KMS-11 (cell line): Measurements from ENCODE around the gene ADCY4.

Experiments used
- H2AFZ ChIP-seq: fragments of 200-600 bp; sonication (generic); 2 replicates; pipeline ENCODE4 v1.6.1; 2016; ENCODE audit warnings: antibody characterized with exemption, mixed run types, low read depth
- H3K27ac ChIP-seq: fragments of 200-600 bp; sonication (generic); 2 replicates; pipeline ENCODE4 v1.6.1; 2016; ENCODE audit warnings: mild to moderate bottlenecking, mixed run types
- H3K27me3 ChIP-seq: fragments of 200-600 bp; sonication (generic); 2 replicates; pipeline ENCODE4 v1.6.1; 2017; ENCODE audit warnings: mild to moderate bottlenecking, low read depth, mixed run types, moderate library complexity; ENCODE audit not compliant: insufficient read depth
- H3K36me3 ChIP-seq: fragments of 200-600 bp; sonication (generic); 2 replicates; pipeline ENCODE4 v1.6.1; 2017; ENCODE audit warnings: mild to moderate bottlenecking, mixed run types; ENCODE audit not compliant: insufficient read depth
- H3K4me1 ChIP-seq: fragments of 200-600 bp; sonication (generic); 2 replicates; pipeline ENCODE4 v1.6.1; 2016; ENCODE audit warnings: mild to moderate bottlenecking, low read depth, mixed run types; ENCODE audit not compliant: poor library complexity, severe bottlenecking
- H3K4me2 ChIP-seq: fragments of 200-600 bp; sonication (generic); 2 replicates; pipeline ENCODE4 v1.7.0; 2016; ENCODE audit warnings: mild to moderate bottlenecking, mixed run types
- H3K4me3 ChIP-seq: fragments of 200-600 bp; sonication (generic); IDR thresholded peaks from 2 replicates; pipeline ENCODE4 v1.6.1; 2017; ENCODE audit warnings: low read depth, low read length, mixed read lengths; ENCODE audit not compliant: insufficient read depth
- H3K79me2 ChIP-seq: fragments of 200-600 bp; sonication (generic); 2 replicates; pipeline ENCODE4 v1.6.1; 2016; ENCODE audit warnings: low read depth, mixed run types; ENCODE audit not compliant: insufficient read depth
- H3K9ac ChIP-seq: fragments of 200-600 bp; sonication (generic); 2 replicates; pipeline ENCODE4 v1.6.1; 2016; ENCODE audit warnings: mild to moderate bottlenecking, mixed run types
- H4K20me1 ChIP-seq: fragments of 200-600 bp; sonication (generic); 2 replicates; pipeline ENCODE4 v1.6.1; 2016; ENCODE audit warnings: mild to moderate bottlenecking, mixed run types; ENCODE audit not compliant: insufficient read depth
- TF ChIP-seq, protein P1 (sequence below): fragments of 200-600 bp; sonication (generic); conservative IDR thresholded peaks from 2 replicates; pipeline ENCODE4 v1.6.1; 2017; ENCODE audit warnings: low read depth, mild to moderate bottlenecking, antibody characterized with exemption, low read length, moderate library complexity, mixed read lengths

The ADCY4 gene

DNA sequence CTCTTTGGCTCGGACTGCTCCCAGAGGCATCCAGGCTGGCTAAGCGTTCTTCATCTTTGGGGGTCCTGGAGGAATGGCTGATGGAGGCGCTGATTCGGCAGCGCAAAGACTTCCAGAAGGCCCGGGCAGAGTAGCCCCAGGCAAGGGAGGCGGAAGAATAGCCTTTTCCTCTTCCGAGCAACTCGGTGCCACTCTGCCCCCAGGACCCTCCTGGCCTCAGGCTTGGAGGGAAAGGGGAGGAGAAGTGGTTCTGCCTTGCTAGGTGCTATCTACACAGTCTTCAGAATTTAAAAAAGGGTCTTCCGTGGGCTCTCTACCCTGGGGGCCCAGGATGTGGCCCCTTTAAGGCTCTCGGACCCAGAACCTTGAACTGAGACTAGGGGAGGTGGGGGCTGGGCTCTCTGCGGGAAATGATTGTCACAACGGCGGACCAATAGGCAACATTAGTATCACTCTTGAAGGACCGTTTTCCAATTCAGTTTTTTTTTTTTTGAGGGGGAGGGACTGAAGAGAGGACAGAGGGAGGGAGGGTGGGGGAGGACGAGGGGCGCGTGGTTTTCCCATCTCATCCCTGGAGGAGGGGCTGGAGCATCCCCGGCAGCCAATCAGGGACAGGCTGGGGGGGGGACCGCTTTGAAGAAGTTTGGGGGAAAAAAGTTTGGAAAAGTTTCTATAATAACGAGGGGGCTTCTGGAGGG lies 32.8 kb upstream of the ADCY4 start, which contains the start of gene NFATC4:
Gene NFATC4 (plus strand): TSS at position 671 of the 698 bp plus-strand sequence. CDS start 157 bp downstream, outside the sequence.
- Histone ChIP-seq H3K4me2 (peak within 1 kb of the TSS; percentile 46), H4K20me1 (no peaks in the 10 kb centered on the region), H3K4me3 (no peak within 1 kb of the TSS), H2AFZ (peak within 1 kb of the TSS; percentile 88), H3K27me3 (no peaks in the 10 kb centered on the region), H3K36me3 (no peaks in the 10 kb centered on the region), H3K4me1 (peaks cover 14% of the 10 kb centered on the region), H3K9ac (peak within 1 kb of the TSS; percentile 37; the same call in 1 of the 2 replicates), H3K27ac (peak within 1 kb of the TSS; percentile 64), H3K79me2 (no peaks in the 10 kb centered on the region)
- TF ChIP-seq, protein P1, sequence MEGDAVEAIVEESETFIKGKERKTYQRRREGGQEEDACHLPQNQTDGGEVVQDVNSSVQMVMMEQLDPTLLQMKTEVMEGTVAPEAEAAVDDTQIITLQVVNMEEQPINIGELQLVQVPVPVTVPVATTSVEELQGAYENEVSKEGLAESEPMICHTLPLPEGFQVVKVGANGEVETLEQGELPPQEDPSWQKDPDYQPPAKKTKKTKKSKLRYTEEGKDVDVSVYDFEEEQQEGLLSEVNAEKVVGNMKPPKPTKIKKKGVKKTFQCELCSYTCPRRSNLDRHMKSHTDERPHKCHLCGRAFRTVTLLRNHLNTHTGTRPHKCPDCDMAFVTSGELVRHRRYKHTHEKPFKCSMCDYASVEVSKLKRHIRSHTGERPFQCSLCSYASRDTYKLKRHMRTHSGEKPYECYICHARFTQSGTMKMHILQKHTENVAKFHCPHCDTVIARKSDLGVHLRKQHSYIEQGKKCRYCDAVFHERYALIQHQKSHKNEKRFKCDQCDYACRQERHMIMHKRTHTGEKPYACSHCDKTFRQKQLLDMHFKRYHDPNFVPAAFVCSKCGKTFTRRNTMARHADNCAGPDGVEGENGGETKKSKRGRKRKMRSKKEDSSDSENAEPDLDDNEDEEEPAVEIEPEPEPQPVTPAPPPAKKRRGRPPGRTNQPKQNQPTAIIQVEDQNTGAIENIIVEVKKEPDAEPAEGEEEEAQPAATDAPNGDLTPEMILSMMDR, result no peak

DNA sequence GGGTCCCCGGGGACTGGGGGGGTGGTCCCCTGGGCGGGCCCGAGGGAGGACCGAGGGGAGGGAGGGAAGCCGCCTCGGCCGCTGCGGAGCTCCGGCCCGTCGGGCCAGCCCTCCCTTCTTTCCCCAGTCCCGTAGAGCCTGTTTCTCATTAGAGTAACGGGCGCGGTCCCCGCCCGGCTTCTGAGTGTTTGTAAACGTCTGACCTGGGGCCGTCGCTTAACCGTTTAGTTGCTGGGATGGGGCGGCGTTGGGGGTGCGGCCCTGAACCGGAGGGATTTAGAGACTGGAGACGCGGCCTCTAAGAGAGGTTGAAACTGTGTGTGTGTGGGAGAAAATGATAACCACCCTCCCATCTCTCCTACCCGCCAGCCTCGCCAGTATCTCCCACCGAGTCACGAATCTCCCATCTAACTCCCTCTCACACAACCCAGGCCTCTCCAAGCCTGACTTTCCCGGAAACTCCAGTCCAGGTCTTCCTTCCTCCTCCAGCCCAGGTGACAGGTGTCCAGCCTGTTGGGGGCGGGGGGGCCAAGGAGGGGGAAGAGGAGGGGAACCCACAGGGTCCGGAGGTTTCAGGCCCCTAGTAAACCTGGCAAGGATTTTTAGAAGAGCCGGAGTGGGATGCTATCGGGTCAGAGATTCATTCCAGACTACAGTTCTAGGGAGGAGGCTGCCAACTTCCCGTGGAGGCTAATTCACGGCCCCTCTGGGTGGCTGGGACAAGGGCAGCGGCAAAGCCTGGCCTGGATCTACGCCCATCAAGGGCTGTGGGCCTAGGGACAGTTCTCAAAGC lies 32.0 kb upstream of the ADCY4 start:
- TF ChIP-seq, protein P1, result no peak
- Histone ChIP-seq H3K4me2 (peak overlapping the region; percentile 46), H4K20me1 (no peaks in the 10 kb centered on the region), H3K9ac (peak overlapping the region; percentile 35; the same call in 1 of the 2 replicates), H3K79me2 (no peaks in the 10 kb centered on the region), H2AFZ (peak overlapping the region; percentile 88), H3K36me3 (no peaks in the 10 kb centered on the region), H3K4me3 (no peak overlapping the region), H3K27me3 (no peaks in the 10 kb centered on the region), H3K27ac (peak overlapping the region; percentile 64), H3K4me1 (peaks cover 14% of the 10 kb centered on the region)

DNA sequence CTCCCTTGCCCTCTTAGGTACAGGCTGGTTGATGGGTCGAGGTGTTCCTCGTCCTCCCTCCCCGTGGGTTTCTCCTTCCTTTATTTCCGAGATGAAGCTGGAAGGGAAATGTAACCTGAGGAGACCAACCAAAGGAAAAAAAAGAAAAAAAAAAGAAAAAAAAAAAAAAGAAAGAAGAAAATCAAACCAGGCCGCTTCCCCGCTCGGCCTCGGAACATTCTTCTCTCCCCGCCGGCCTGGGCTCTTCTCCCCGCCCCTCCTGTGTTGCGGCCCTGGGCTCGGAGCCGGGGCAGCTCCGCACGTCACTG lies 31.5 kb upstream of the ADCY4 start:
- H3K4me1 ChIP-seq, result peaks cover 14% of the 10 kb centered on the region
- peak overlapping the region; percentile 46 for H3K4me2 ChIP-seq
- no peaks in the 10 kb centered on the region for H3K79me2 ChIP-seq
- no peaks in the 10 kb centered on the region for H3K27me3 ChIP-seq
- no peaks in the 10 kb centered on the region for H3K36me3 ChIP-seq
- H3K27ac ChIP-seq, result peak overlapping the region; percentile 64
- H3K4me3 ChIP-seq, result no peak overlapping the region
- TF ChIP-seq, protein P1, result no peak
- peak overlapping the region; percentile 35; the same call in 1 of the 2 replicates for H3K9ac ChIP-seq
- H4K20me1 ChIP-seq, result no peaks in the 10 kb centered on the region
- H2AFZ ChIP-seq, result peak overlapping the region; percentile 88

DNA sequence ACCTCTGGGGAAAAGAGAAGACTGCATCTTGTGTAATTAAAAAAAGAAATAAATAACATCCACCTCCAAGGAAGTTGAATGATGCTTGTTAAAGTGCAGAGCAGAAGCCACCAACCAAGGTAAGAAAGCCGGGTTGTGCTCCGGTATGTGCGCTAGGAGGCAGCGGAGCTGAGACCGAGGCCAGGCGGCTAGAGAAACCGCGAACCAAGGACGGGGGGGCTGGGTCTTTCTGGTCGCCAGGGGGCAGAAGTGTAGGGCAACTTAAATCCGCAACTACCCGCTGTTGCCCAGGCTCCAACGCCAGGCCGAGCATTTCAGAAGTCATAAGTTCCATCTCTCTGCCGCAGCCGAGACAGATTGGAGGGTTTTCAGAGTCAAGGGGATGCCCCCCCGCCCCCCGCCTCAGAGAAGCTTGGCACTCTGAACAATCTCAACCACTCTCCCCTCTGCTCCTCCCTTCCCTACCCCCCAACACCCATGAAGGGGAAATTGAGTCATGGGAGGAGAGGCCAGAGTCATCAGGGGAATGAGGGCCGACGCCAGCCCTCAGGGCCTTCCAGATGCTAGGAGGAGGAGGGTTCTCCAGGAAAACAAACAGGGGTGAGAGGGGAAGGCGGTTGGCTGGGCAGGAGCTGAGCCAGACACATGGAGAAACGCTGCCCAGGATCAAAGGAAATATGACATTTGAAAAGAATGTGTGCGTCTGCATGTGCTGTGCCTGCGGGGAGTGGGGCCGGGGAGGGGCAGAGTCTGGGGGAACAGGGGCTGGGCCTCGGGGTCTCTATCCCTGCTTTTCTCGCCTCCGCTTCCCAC lies 30.9 kb upstream of the ADCY4 start:
- H3K4me3 ChIP-seq, result no peak overlapping the region
- H3K27ac ChIP-seq, result peak overlapping the region; percentile 64
- H2AFZ ChIP-seq, result peak overlapping the region; percentile 88

More for the DNA sequence above, 30.9 kb upstream of the ADCY4 start:
- TF ChIP-seq, protein P1, result peak; percentile 73
- H3K27me3 ChIP-seq, result no peaks in the 10 kb centered on the region
- H3K4me2 ChIP-seq, result peak overlapping the region; percentile 46
- H3K36me3 ChIP-seq, result no peaks in the 10 kb centered on the region
- H3K4me1 ChIP-seq, result peaks cover 14% of the 10 kb centered on the region
- H3K79me2 ChIP-seq, result no peaks in the 10 kb centered on the region
- H4K20me1 ChIP-seq, result no peaks in the 10 kb centered on the region
- peak overlapping the region; percentile 35; the same call in 1 of the 2 replicates for H3K9ac ChIP-seq
